ENCODE measurements around the gene SOX10. TPM values are rescaled to one million over a fixed set of nuclear protein-coding genes. Genes with fewer than 3 reads are reported as not detected.

Gene SOX10
- total and polyA plus RNA-seq, 2 donors from 2014 or later = 0.22 to 1.5 TPM

DNA sequence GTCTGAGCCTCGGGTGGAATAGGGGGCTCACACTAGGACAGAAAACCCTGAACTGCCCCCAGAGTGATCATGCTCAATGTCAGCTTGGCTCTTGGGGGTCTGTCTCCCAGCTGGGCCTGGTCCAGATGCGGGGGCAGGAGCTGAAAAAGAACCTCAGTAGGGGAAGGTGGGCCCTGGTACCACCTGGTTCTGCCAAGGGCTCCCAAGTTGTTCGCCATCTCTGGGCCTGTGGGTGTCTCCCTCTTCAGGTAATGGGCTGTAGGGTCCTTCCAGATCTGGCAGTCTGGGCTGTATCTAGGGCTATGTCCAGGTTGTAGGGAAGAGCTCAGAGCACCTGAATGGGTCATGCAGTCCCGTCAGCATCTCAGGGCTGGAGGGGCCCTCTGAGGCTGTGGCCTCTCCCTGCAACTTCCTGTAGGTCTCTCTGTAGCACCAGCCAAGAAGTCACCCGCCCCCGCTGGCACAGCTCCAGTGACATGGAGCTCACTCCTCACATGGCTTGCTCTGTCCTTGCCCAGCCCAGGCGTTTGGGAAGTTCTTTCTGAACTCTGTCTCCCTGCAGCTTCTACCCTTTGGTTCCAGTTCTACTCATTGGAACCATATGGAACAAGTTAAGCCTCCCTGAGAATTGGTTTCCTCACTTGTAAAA is 33.0 kb upstream of the SOX10 start:
- FAIRE-seq = no peak
- H3K27ac ChIP-seq (ENCODE audit: low read depth in 2 of 2, low read length in 2 of 2) = no peak overlapping the region
- H3K4me3 ChIP-seq (ENCODE audit: low read length in 3 of 3) = no peak overlapping the region

DNA sequence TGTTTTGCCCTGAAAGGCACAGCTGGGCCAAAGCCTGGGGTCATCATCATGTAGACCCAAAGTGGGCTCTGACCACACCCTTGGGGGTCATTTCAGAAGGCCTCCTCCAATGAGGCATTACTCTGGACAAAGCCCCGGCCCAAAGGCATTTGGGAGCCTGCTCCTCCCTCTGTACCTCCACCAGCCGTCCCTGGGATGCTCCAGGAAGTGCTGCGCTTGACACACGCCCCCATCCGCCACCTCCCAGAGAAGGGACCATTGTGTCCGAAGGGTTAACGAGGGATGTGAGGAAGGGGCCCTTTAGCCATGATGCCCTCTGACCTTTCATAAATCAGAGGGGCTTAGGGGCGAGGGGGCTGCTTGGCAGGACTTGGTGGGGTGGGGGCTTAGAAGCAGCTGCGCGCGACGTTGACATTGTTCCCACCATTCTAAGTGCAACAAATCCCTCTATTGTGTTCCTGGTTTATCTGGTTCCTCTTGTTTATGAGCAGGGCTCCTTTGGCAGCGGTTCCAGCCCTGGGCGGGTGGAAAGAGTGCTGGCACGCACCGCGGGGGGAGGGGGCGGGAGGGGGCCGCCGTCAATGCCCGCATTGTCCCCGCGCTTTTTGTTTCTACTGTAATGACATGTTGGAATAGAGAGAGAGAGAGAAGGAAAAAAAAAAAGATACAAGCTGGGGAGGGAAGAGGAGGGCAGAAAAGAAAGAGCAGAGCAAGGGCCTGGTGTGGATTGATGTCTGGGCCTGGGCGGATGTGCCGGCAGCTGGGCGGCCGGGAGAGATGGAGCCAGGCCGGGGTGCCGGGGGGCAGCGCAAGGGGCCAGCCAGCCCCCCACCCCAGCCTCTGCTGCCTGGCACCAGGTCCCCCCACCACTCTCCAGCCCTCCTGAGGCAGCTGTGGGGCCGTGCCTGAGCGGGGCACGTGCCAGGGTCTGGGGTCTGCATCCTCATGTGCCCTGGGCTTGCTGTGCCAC is 32.1 kb upstream of the SOX10 start:
- H3K9ac ChIP-seq (ENCODE audit: low read length in 3 of 3) = no peak overlapping the region
- FAIRE-seq (no peak), DNase-seq (peak in 1 of 5 donors; percentile 56)
- no peaks in the 10 kb centered on the region for H3K36me3 ChIP-seq (ENCODE audit: control insufficient read depth in 2 of 3, insufficient read depth in 3 of 3, low read length in 3 of 3)
- TF ChIP-seq, protein P1, sequence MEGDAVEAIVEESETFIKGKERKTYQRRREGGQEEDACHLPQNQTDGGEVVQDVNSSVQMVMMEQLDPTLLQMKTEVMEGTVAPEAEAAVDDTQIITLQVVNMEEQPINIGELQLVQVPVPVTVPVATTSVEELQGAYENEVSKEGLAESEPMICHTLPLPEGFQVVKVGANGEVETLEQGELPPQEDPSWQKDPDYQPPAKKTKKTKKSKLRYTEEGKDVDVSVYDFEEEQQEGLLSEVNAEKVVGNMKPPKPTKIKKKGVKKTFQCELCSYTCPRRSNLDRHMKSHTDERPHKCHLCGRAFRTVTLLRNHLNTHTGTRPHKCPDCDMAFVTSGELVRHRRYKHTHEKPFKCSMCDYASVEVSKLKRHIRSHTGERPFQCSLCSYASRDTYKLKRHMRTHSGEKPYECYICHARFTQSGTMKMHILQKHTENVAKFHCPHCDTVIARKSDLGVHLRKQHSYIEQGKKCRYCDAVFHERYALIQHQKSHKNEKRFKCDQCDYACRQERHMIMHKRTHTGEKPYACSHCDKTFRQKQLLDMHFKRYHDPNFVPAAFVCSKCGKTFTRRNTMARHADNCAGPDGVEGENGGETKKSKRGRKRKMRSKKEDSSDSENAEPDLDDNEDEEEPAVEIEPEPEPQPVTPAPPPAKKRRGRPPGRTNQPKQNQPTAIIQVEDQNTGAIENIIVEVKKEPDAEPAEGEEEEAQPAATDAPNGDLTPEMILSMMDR (IDR thresholded peaks at IDR 0.05; ENCODE audit: borderline replicate concordance, extremely low read depth, insufficient read depth) = no peak
- intact Hi-C loops (cut with DNase I) = no loop called here
- H3K4me3 ChIP-seq (ENCODE audit: low read length in 3 of 3) = no peak overlapping the region
- peaks cover 0 to 5% (median 4%) of the 10 kb centered on the region in 3 donors for H3K4me1 ChIP-seq (ENCODE audit: control insufficient read depth in 2 of 3, insufficient read depth in 2 of 3, low read depth in 1 of 3, low read length in 3 of 3)
- H3K27me3 ChIP-seq (ENCODE audit: control insufficient read depth, insufficient read depth, low read length) = no peaks in the 10 kb centered on the region
- no peaks in the 10 kb centered on the region for H3K9me3 ChIP-seq (ENCODE audit: control insufficient read depth in 2 of 3, insufficient read depth in 1 of 3, low read length in 3 of 3)
- no peak overlapping the region for H3K27ac ChIP-seq (ENCODE audit: low read depth in 2 of 2, low read length in 2 of 2)

More for the DNA sequence above, 33.0 kb upstream of the SOX10 start:
- intact Hi-C loops (cut with DNase I) = no loop called here
- Histone ChIP-seq H3K9ac (ENCODE audit: low read length in 3 of 3) (no peak overlapping the region), H3K27me3 (ENCODE audit: control insufficient read depth, insufficient read depth, low read length) (no peaks in the 10 kb centered on the region), H3K36me3 (ENCODE audit: control insufficient read depth in 2 of 3, insufficient read depth in 3 of 3, low read length in 3 of 3) (no peaks in the 10 kb centered on the region), H3K9me3 (ENCODE audit: control insufficient read depth in 2 of 3, insufficient read depth in 1 of 3, low read length in 3 of 3) (no peaks in the 10 kb centered on the region), H3K4me1 (ENCODE audit: control insufficient read depth in 2 of 3, insufficient read depth in 2 of 3, low read depth in 1 of 3, low read length in 3 of 3) (peaks cover 0 to 5% (median 4%) of the 10 kb centered on the region in 3 donors)
- peak in 1 of 5 donors; percentile 91 for DNase-seq
- TF ChIP-seq, protein P1 (IDR thresholded peaks at IDR 0.05; ENCODE audit: borderline replicate concordance, extremely low read depth, insufficient read depth) = no peak

DNA sequence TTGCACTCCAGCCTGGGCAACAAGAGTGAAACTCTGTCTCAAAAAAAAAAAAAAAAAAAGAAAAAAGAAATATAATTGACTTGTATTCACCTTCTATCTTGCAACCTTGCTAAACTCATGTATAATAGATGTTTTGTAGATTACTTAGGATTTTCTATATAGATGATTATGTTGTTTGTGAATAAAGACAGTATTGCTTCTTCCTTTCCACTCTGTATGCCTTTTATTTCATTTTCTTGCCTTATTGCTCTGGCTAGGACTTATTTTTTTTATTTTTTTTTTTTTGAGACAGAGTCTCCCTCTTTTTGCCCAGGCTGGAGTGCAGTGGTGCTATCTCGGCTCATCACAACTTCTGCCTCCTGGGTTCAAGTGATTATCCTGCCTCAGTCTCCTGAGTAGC is 29.7 kb upstream of the SOX10 start:
- H3K4me3 ChIP-seq (ENCODE audit: low read length in 3 of 3) = no peak overlapping the region
- FAIRE-seq = no peak
- TF ChIP-seq, protein P1 (IDR thresholded peaks at IDR 0.05; ENCODE audit: borderline replicate concordance, extremely low read depth, insufficient read depth) = no peak

More for the DNA sequence above, 29.7 kb upstream of the SOX10 start:
- no peak for DNase-seq
- Histone ChIP-seq H3K36me3 (ENCODE audit: control insufficient read depth in 2 of 3, insufficient read depth in 3 of 3, low read length in 3 of 3) (no peaks in the 10 kb centered on the region), H3K4me1 (ENCODE audit: control insufficient read depth in 2 of 3, insufficient read depth in 2 of 3, low read depth in 1 of 3, low read length in 3 of 3) (peaks cover 0 to 5% (median 4%) of the 10 kb centered on the region in 3 donors), H3K27me3 (ENCODE audit: control insufficient read depth, insufficient read depth, low read length) (no peaks in the 10 kb centered on the region), H3K27ac (ENCODE audit: low read depth in 2 of 2, low read length in 2 of 2) (no peak overlapping the region), H3K9ac (ENCODE audit: low read length in 3 of 3) (no peak overlapping the region), H3K9me3 (ENCODE audit: control insufficient read depth in 2 of 3, insufficient read depth in 1 of 3, low read length in 3 of 3) (no peaks in the 10 kb centered on the region)
- intact Hi-C loops (cut with DNase I) = no loop called here
